ENCODE measurements around the gene CYP1A2.
"Not testable (repeated sequence)": the region's sequence is repeated elsewhere in the genome, so short reads cannot be mapped to it uniquely, and the experiment has no call there.

The CYP1A2 gene

GRCh38 chr15:74776821-74777768, 28.4 kb downstream of the CYP1A2 start:
- DNase-seq (ENCODE audit: low spot score): peak; percentile 45

DNA sequence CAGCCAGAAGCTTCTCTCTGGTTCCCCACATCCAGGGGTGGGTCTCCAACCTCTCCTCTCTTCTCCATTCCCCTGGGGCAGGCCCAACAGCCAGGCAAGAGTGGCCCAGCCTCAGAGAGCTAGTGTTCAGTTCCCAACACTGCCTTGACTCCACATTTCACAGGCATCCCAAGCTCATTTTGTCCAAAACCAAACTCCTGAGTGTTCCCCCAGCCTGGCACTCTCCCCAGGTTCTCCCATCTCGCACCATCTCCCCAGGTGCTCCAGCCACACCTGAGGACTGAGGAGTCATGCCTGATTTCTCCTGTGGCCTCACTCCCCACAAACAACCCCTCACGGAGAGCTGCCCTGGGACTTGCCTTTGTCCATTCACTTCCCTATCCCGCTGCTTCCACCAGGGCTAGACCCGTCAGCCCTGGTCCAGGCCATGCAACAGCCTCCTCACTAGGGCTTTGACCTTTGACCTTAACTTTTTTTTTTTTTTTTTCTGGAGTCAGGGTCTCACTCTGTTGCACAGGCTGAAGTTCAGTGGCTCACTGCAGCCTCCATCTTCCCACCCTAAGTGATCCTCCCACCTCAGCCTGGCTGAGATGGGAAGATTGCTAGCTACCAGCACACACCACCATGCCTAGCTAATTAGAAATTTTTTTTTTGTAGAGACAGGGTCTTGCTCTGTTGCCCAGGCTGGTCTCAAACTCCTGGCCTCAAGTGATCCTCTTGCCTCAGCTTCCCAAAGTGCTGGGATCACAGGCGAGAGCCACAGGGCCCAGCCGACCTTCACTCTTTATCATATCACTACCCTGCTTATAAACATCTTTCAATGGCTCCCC, 29.3 kb downstream of the CYP1A2 start:
- no peak for DNase-seq (ENCODE audit: low spot score)

- DNase-seq (ENCODE audit: low spot score): no peak
These were observed 29.9 kb downstream of the CYP1A2 start for GRCh38 chr15:74778599-74778970.

DNA sequence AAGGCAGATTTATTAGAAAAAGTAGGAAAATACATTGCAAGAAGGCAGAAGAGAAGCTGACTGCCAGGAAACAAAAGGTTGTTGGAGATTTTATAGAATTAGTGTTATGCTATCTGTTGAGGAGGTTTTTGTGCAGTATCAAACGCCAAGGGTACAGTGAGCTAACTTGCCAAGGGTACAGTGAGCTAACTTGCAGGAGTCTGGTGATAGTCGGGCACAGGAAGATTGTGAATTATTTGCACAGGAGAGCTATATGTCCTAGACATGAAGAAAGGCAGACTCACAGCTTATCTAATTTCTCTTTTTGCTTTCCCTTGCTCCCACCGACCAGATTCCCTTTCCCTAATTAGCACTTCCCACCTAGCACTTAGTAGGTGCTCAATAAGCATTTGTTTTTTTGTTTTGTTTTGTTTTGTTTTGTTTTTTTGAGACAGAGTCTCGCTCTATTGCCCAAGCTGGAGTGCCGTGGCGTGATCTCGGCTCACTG, 30.6 kb downstream of the CYP1A2 start:
- no peak for DNase-seq (ENCODE audit: low spot score)

- DNase-seq (ENCODE audit: low spot score): no peak
These were observed 32.1 kb downstream of the CYP1A2 start for GRCh38 chr15:74780523-74781430.

- DNase-seq (ENCODE audit: low spot score): peak; percentile 99
These were observed 33.0 kb downstream of the CYP1A2 start, which contains the start of gene CSK for GRCh38 chr15:74781431-74782258. Gene CSK, plus strand, starts transcription at chr15:74782080. Its CDS starts 16,218 bp downstream, at chr15:74798298.

DNA sequence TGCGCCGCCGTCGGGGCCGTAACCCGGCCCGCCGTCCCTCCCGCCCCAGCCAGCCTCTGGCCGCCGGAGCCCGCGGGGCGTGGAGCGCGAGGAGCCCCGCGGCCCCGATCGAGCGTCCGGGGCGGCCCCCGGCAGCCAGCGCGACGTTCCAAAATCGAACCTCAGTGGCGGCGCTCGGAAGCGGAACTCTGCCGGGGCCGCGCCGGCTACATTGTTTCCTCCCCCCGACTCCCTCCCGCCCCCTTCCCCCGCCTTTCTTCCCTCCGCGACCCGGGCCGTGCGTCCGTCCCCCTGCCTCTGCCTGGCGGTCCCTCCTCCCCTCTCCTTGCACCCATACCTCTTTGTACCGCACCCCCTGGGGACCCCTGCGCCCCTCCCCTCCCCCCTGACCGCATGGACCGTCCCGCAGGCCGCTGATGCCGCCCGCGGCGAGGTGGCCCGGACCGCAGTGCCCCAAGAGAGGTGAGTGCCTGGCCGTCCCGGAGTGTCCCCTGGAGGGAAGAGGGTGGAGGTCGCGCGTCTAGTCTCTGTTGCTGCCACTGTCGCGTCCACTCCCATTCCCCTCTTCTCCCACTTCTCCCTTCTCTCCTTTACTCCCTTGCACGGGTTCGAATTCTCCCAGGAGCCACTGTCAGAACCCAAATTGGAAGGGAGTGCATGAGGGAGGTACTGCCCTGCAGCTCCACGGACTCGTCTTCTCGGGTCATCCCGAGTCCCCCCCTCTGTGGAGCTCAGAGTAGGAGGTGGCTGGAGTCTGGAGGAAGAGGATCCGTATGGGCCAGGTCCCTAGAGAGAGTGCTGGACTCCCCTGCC, 33.8 kb downstream of the CYP1A2 start:
- no peak for DNase-seq (ENCODE audit: low spot score)

GRCh38 chr15:74783072-74783807, 34.6 kb downstream of the CYP1A2 start:
- DNase-seq (ENCODE audit: low spot score): peak; percentile 47

DNA sequence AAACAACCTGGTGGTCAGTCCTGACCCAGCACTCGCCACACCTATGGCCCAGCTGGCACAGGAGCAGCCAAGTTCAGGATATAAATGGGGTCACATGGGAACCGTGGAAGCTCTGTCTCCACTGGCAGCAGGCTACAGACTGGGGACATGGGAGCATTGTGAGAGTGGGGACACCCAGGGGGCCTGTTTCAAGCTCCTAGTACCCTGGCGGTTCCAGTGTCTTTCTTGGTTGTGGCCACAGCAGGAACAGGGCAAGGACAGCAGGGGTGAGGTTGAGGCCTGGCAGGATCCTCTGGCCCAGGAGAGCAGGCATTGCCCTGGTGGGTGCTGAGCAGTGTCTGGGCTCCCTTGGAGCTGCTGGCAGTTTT, 35.1 kb downstream of the CYP1A2 start:
- DNase-seq (ENCODE audit: low spot score): no peak

GRCh38 chr15:74784426-74785193, 36.0 kb downstream of the CYP1A2 start:
- no peak for DNase-seq (ENCODE audit: low spot score)

DNA sequence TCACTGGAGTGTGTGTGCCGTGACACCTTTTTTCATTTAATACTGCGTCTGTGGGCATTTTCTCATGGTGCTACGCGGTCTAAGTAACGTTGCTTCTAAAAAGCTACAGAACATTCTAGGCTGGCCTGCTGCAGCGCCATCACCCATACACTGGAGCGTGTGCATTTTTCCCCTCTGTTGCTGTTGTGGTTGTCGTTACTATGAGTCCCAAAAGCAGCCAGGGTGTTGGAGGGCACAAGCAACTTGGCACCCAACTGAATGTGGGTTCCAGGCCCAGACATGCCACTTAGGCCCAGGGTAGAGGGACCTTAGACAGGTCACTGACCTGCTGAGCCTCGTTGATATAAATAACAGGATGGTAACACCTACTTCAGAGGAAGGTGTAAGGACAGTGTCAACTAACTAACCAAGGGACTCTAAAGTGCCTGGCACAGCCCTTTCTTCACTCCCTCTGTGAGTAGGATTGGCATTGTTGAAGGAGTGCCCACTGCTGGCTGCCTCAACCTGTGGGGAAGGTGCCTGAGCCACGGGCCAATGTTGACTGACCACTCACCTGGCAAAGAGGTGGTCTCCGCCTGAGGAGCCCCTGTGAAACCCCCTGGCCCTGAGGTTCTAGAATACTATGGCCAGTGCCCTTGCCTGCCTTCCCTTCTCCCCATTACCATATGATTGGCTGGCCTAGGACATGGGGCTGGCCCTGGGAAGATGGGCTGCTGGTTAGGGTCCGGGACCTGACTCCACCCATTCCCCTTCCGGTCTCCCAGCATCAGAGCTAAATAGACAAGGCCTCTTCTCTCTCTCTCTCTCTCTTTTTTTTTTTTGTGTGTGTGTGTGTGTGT, 36.8 kb downstream of the CYP1A2 start:
- DNase-seq (ENCODE audit: low spot score): no peak

- DNase-seq (ENCODE audit: low spot score): not testable (repeated sequence)
These were observed 37.4 kb downstream of the CYP1A2 start for GRCh38 chr15:74786081-74786480.

DNA sequence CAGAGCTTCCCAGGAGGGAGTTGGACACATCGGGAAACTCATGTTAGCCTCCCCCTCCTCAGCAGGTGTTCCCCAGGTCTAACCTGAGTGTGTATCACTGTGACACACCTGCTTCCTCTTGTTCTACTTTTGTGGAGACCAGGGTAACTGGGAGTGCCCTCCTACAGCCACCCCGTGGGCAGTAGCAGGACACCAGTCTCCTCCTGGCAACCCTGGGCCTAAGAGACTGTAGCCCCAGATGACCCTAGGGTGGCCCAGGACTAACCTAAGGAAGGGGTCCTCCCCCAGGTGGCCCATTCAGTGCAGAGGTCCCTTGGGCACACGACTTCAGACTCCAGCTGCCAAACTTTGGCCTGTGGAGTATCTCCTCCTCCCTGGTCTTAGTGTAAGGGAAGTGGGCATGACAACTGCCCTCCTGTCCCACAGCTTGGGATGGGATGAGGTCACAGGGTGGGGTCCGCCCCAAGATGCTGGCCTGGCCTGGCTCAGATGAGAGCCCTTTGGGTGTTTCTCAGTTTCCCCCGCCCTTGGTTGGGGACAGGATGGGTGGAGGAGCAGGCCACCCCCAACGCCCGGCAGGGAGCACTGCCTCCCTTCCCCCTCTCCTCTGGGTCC, 38.0 kb downstream of the CYP1A2 start:
- peak; percentile 60 for DNase-seq (ENCODE audit: low spot score)

- peak; percentile 78 for DNase-seq (ENCODE audit: low spot score)
These were observed 38.8 kb downstream of the CYP1A2 start for GRCh38 chr15:74787251-74788041.

DNA sequence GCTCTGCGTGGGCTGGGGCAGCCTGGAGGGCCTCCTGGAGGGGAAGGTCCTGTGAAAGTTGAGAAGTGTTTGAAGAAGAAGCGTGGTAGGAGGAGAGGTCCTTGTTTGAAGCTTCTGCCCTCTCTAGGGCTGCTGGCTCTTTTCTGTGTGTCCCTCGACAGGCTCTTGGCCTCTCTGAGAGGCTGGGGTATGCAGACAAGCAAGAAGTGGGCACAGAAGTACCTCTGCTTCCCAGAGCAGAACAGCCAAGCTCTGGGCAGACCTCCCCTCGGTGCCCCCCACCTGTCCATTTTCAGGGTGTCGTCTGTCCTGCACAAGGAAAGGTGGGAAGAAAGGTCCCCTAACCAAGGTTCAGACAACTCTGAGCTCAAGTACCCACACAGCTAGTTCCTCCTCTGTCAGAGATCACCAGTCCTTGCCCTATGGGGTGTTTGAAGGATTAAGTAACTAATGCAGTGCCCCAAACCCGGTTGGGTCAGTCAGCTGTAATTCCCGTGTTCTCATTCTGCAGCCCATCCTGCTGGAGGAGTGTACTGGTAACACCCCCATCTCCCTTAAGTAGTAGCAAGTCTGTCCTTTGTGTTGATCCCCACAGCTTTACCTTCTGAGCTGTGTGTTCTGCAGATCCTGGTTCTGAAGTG, 39.5 kb downstream of the CYP1A2 start:
- DNase-seq (ENCODE audit: low spot score): no peak

- no peak for DNase-seq (ENCODE audit: low spot score)
These were observed 40.1 kb downstream of the CYP1A2 start for GRCh38 chr15:74788683-74789151.
